IMR-90 (cell line): Measurements from ENCODE around the gene ERCC6. TPM values are rescaled to one million over a fixed set of nuclear protein-coding genes. Genes with fewer than 3 reads are reported as not detected.
A peak's percentile ranks its signal among the peaks of the same experiment; 100 is the strongest.

Experiments
- ATAC-seq: fragments of 200-7000 bp; cut with Tn5 transposase; 2 replicates; pipeline ENCODE4 v1.9.1; 2020; ENCODE audit warnings: low read depth, mild to moderate bottlenecking, moderate library complexity
- BruUV-seq: library from RNA; stranded (reverse); fragments of 400-500 nt; replicated peaks from 2 replicates; lab custom pipeline; 2021; lab: Mats Ljungman, UMichigan
- CTCF ChIA-PET: fragments of 300-600 bp; formaldehyde crosslinking; extraction: SDS; loops from one replicate; lab custom pipeline; 2021; ENCODE audit warnings: antibody characterized with exemption; lab: Yijun Ruan, JAX
- POLR2A ChIA-PET: fragments of 300-600 bp; sonication (Branson Sonifier 250); formaldehyde crosslinking; loops from one replicate; lab custom pipeline; 2022; ENCODE audit warnings: antibody characterized with exemption; ENCODE audit not compliant: unreplicated experiment; lab: Charles Lee
- DNase-seq: peaks from one replicate; pipeline ENCODE4 v3.0.0; 2013
- H2AFZ ChIP-seq: replicated peaks from 2 replicates; pipeline ENCODE3; 2013; ENCODE audit warnings: low read length, mild to moderate bottlenecking; ENCODE audit not compliant: poor library complexity
- H2AK5ac ChIP-seq: 2 replicates; pipeline ENCODE4 v1.6.1; 2013; ENCODE audit warnings: low read depth, low read length, inconsistent platforms
- H2AK9ac ChIP-seq: replicated peaks from 2 replicates; pipeline ENCODE3; 2013; ENCODE audit warnings: mild to moderate bottlenecking, low read depth, low read length, moderate library complexity; ENCODE audit not compliant: poor library complexity
- H2BK120ac ChIP-seq: 2 replicates; pipeline ENCODE4 v1.6.1; 2013; ENCODE audit warnings: low read depth, low read length, inconsistent platforms
- H2BK15ac ChIP-seq: 3 replicates; pipeline ENCODE4 v1.6.1; 2013; ENCODE audit warnings: low read depth, low read length, inconsistent platforms
- H2BK20ac ChIP-seq: 2 replicates; pipeline ENCODE4 v1.6.1; 2013; ENCODE audit warnings: low read depth, mild to moderate bottlenecking, inconsistent platforms, low read length, moderate library complexity
- H2BK5ac ChIP-seq: 2 replicates; pipeline ENCODE4 v1.6.1; 2013; ENCODE audit warnings: mild to moderate bottlenecking, low read depth, low read length, inconsistent platforms; ENCODE audit not compliant: poor library complexity, severe bottlenecking
- H3K14ac ChIP-seq: replicated peaks from 2 replicates; pipeline ENCODE4 v1.6.1; 2013; ENCODE audit warnings: low read depth, low read length, inconsistent platforms
- H3K18ac ChIP-seq: 2 replicates; pipeline ENCODE4 v1.6.1; 2013; ENCODE audit warnings: low read depth, low read length, control low read depth
- H3K23ac ChIP-seq: 2 replicates; pipeline ENCODE4 v1.6.1; 2013; ENCODE audit warnings: low read depth, low read length, inconsistent platforms
- H3K27ac ChIP-seq: 2 replicates; pipeline ENCODE4 v1.5.1; 2013; ENCODE audit warnings: mild to moderate bottlenecking, control low read depth, low read length; ENCODE audit not compliant: insufficient read depth
- H3K27me3 ChIP-seq: 2 replicates; pipeline ENCODE4 v1.6.1; 2013; ENCODE audit warnings: low read length; ENCODE audit not compliant: control insufficient read depth, insufficient read depth
- H3K36me3 ChIP-seq: 2 replicates; pipeline ENCODE4 v1.6.1; 2013; ENCODE audit warnings: low read length, mixed read lengths; ENCODE audit not compliant: control insufficient read depth, insufficient read depth
- H3K4ac ChIP-seq: 2 replicates; pipeline ENCODE4 v1.6.1; 2013; ENCODE audit warnings: low read depth, low read length, inconsistent platforms
- H3K4me1 ChIP-seq: 2 replicates; pipeline ENCODE4 v1.6.1; 2013; ENCODE audit warnings: low read length, mixed read lengths; ENCODE audit not compliant: control insufficient read depth, insufficient read depth
- H3K4me2 ChIP-seq: 2 replicates; pipeline ENCODE4 v1.6.1; 2013; ENCODE audit warnings: low read depth, mild to moderate bottlenecking, control low read depth, low read length, moderate library complexity
- H3K4me3 ChIP-seq: 2 replicates; pipeline ENCODE4 v1.5.1; 2013; ENCODE audit warnings: low read depth, mild to moderate bottlenecking, control low read depth, low read length, moderate library complexity; ENCODE audit not compliant: insufficient read depth
- H3K56ac ChIP-seq: 2 replicates; pipeline ENCODE4 v1.6.1; 2013; ENCODE audit warnings: low read length, inconsistent platforms; ENCODE audit not compliant: insufficient read depth; ENCODE audit errors: extremely low read depth
- H3K79me1 ChIP-seq, 2 experiments: 2 replicates each; pipeline ENCODE4 v1.6.1; 2013; ENCODE audit warnings: low read length in 2 of 2, inconsistent platforms in 1 of 2, low read depth in 1 of 2
- H3K9ac ChIP-seq: 2 replicates; pipeline ENCODE4 v1.6.1; 2013; ENCODE audit warnings: low read depth, low read length, control low read depth
- H3K9me1 ChIP-seq: 2 replicates; pipeline ENCODE4 v1.6.1; 2013; ENCODE audit warnings: low read length, inconsistent platforms; ENCODE audit not compliant: insufficient read depth
- H3K9me3 ChIP-seq: 2 replicates; pipeline ENCODE4 v1.6.1; 2013; ENCODE audit warnings: low read length; ENCODE audit not compliant: control insufficient read depth, insufficient read depth
- H4K20me1 ChIP-seq: 2 replicates; pipeline ENCODE4 v1.6.1; 2013; ENCODE audit warnings: low read length, inconsistent platforms; ENCODE audit not compliant: insufficient read depth
- H4K5ac ChIP-seq: 2 replicates; pipeline ENCODE4 v1.6.1; 2013; ENCODE audit warnings: mild to moderate bottlenecking, low read depth, low read length, control low read depth
- H4K8ac ChIP-seq, 2 experiments: 2 replicates each; pipeline ENCODE4 v1.6.1; 2013; ENCODE audit warnings: low read depth in 2 of 2, low read length in 2 of 2, control low read depth in 1 of 2, inconsistent platforms in 1 of 2
- H4K91ac ChIP-seq: 2 replicates; pipeline ENCODE4 v1.6.1; 2013; ENCODE audit warnings: low read depth, low read length, inconsistent platforms; ENCODE audit not compliant: insufficient read depth
- CEBPB ChIP-seq: IDR thresholded peaks from 2 replicates; pipeline ENCODE4 v1.6.1; 2012; ENCODE audit warnings: low read depth, low read length, improper control_type of control experiment
- CTCF ChIP-seq: conservative IDR thresholded peaks from 2 replicates; pipeline ENCODE4 v1.5.1; 2012; ENCODE audit warnings: mild to moderate bottlenecking, low read depth, low read length, improper control_type of control experiment
- FOS ChIP-seq: fragments of 150-350 bp; IDR thresholded peaks from 2 replicates; pipeline ENCODE4 v1.6.1; 2016; ENCODE audit warnings: low read depth, low read length
- MAZ ChIP-seq: IDR thresholded peaks from 2 replicates; pipeline ENCODE4 v1.6.1; 2012; ENCODE audit warnings: low read depth, mild to moderate bottlenecking, low read length, improper control_type of control experiment, moderate library complexity, borderline replicate concordance
- MXI1 ChIP-seq: IDR thresholded peaks from 2 replicates; pipeline ENCODE4 v1.6.1; 2012; ENCODE audit warnings: low read depth, mild to moderate bottlenecking, low read length, moderate library complexity, borderline replicate concordance
- NFE2L2 ChIP-seq: fragments of 150-350 bp; IDR thresholded peaks from 2 replicates; pipeline ENCODE4 v1.6.1; 2016; ENCODE audit warnings: low read depth, mild to moderate bottlenecking, low read length
- POLR2A ChIP-seq: IDR thresholded peaks from 2 replicates; pipeline ENCODE4 v1.6.1; 2012; ENCODE audit warnings: mild to moderate bottlenecking, low read depth, low read length
- RAD21 ChIP-seq: IDR thresholded peaks from 2 replicates; pipeline ENCODE4 v1.6.1; 2012; ENCODE audit warnings: low read length, improper control_type of control experiment
- RCOR1 ChIP-seq: IDR thresholded peaks from 2 replicates; pipeline ENCODE4 v1.6.1; 2012; ENCODE audit warnings: mild to moderate bottlenecking, low read length, improper control_type of control experiment; ENCODE audit not compliant: insufficient replicate concordance
- RFX5 ChIP-seq: IDR thresholded peaks from 2 replicates; pipeline ENCODE4 v1.8.0; 2012; ENCODE audit warnings: low read depth, mild to moderate bottlenecking, low read length, moderate library complexity
- SMC3 ChIP-seq: fragments of 150-350 bp; IDR thresholded peaks from 2 replicates; pipeline ENCODE4 v1.6.1; 2016; ENCODE audit warnings: low read depth, mild to moderate bottlenecking, antibody characterized with exemption, low read length, moderate library complexity
- WGBS, 2 experiments: methylation state at CpG; one replicate each; pipeline versions ENCODE4 v1.1.5 to v1.1.7; 2013; ENCODE audit warnings: missing lambda C conversion rate in 2 of 2; ENCODE audit not compliant: insufficient read length in 1 of 2; ENCODE audit errors: extremely low coverage in 2 of 2; 5-methylcytosine and 5-hydroxymethylcytosine counted together
- dilution Hi-C: fragments of 300-500 bp; cut with HindIII; formaldehyde crosslinking; loops from one replicate; pipeline ENCODE4 v1.14.3; 2018; ENCODE audit warnings: low sequenced_read_pairs; ENCODE audit not compliant: unreplicated experiment
- in situ Hi-C: fragments of 300-500 bp; cut with MboI; formaldehyde crosslinking; loops from 3 replicates; pipeline ENCODE4 v1.14.3; 2019; ENCODE audit warnings: low sequenced_read_pairs, inconsistent platforms, mixed read lengths
- intact Hi-C: fragments of 100-400 bp; cut with micrococcal nuclease; formaldehyde crosslinking; loops from 2 replicates; pipeline ENCODE4 v1.10.0; 2022
- polyA plus RNA-seq, 3 experiments: library from polyadenylated mRNA; depleted of rRNA; stranded (reverse); fragments of >200 nt; gene quantifications; 2 replicates each; pipeline ENCODE4 v1.2.3, GENCODE V29; 2012; ENCODE audit warnings: low replicate concordance in 1 of 3
- total RNA-seq: library from RNA; depleted of rRNA; stranded (reverse); fragments of >200 nt; gene quantifications from 2 replicates; pipeline ENCODE4 v1.2.3, GENCODE V29; 2012

ERCC6 gene
- total and polyA plus RNA-seq, 2 of the 4 experiments (the other 2 are of a cell fraction), result 7.3 to 14.9 TPM

- no peak for TF ChIP-seq FOS
- peak; percentile 86 for TF ChIP-seq MXI1
- TF ChIP-seq RFX5, result no peak
- no peak for TF ChIP-seq RCOR1
- TF ChIP-seq RAD21, result no peak
- no peak for TF ChIP-seq CEBPB
- peak; percentile 84 for TF ChIP-seq POLR2A
Observed at GRCh38 chr10:49538381-49539319, at the start of gene ERCC6 (continued).

GRCh38 chr10:49587981-49588380, 49.1 kb upstream of the ERCC6 start:
- H3K9ac ChIP-seq, result no peak overlapping the region
- dilution Hi-C loops, result no loop called here
- no peak overlapping the region for H3K23ac ChIP-seq
- 43% methylated on average over 1 of the region's 4 CpGs; no CpG with 5 or more reads in 1 of the 2 experiments for WGBS, 2 experiments
- H3K36me3 ChIP-seq, result no peaks in the 10 kb centered on the region
- no peak overlapping the region for H4K91ac ChIP-seq
- no peaks in the 10 kb centered on the region for H3K9me3 ChIP-seq
- no peak overlapping the region for H3K4ac ChIP-seq
- no peak for ATAC-seq
- H2AK5ac ChIP-seq, result no peak overlapping the region
- DNase-seq, result no peak
- H2AFZ ChIP-seq, result no peak overlapping the region
- H3K56ac ChIP-seq, result no peak overlapping the region
- ChIA-PET POLR2A (no interaction called here), CTCF (no interaction called here)
- no peak overlapping the region for H2BK5ac ChIP-seq
- H2BK15ac ChIP-seq, result no peak overlapping the region
- no peak overlapping the region for H2AK9ac ChIP-seq
- TF ChIP-seq MAZ (no peak), CEBPB (no peak), SMC3 (no peak), CTCF (no peak), RCOR1 (no peak), POLR2A (no peak), MXI1 (no peak), NFE2L2 (no peak)
- no peak overlapping the region for H3K27ac ChIP-seq
- intact Hi-C loops, result no loop called here
- no peak overlapping the region for H3K4me3 ChIP-seq
- peaks cover 10% of the 10 kb centered on the region for H3K27me3 ChIP-seq
- H3K9me1 ChIP-seq, result no peaks in the 10 kb centered on the region
- H3K4me2 ChIP-seq, result no peak overlapping the region
- no peak overlapping the region for H4K8ac ChIP-seq
- no peaks in the 10 kb centered on the region for H3K4me1 ChIP-seq
- BruUV-seq, result no TSS peak
- H4K20me1 ChIP-seq, result no peaks in the 10 kb centered on the region
- in situ Hi-C loops, result no loop called here
- H3K14ac ChIP-seq, result no peak overlapping the region
- H3K79me1 ChIP-seq, result no peaks in the 10 kb centered on the region
- no peak overlapping the region for H4K5ac ChIP-seq
- H3K18ac ChIP-seq, result no peak overlapping the region
- H2BK20ac ChIP-seq, result no peak overlapping the region
- H2BK120ac ChIP-seq, result no peak overlapping the region
